ENCODE measurements around the gene CFAP61. TPM values are rescaled to one million over a fixed set of nuclear protein-coding genes. Genes with fewer than 3 reads are reported as not detected.

Gene CFAP61
- total RNA-seq, 4 donors from 2014 or later, result 0.19 to 1.4 (median 1.1) TPM

- no peak for DNase-seq (ENCODE audit: low spot score in 2 of 2)
- 76 to 88% methylated on average over 1 of the region's 1 CpG for WGBS, 2 donors
- intact Hi-C loops (cut with DNase I; ENCODE audit: low total_unique reads), result no loop called here
- TF ChIP-seq POLR2A (IDR thresholded peaks at IDR 0.05), result no peak
- TF ChIP-seq, protein P1, sequence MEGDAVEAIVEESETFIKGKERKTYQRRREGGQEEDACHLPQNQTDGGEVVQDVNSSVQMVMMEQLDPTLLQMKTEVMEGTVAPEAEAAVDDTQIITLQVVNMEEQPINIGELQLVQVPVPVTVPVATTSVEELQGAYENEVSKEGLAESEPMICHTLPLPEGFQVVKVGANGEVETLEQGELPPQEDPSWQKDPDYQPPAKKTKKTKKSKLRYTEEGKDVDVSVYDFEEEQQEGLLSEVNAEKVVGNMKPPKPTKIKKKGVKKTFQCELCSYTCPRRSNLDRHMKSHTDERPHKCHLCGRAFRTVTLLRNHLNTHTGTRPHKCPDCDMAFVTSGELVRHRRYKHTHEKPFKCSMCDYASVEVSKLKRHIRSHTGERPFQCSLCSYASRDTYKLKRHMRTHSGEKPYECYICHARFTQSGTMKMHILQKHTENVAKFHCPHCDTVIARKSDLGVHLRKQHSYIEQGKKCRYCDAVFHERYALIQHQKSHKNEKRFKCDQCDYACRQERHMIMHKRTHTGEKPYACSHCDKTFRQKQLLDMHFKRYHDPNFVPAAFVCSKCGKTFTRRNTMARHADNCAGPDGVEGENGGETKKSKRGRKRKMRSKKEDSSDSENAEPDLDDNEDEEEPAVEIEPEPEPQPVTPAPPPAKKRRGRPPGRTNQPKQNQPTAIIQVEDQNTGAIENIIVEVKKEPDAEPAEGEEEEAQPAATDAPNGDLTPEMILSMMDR (IDR thresholded peaks at IDR 0.05), result no peak
- no peak overlapping the region for H3K4me3 ChIP-seq (ENCODE audit: low read depth, poor library complexity, severe bottlenecking)
Observed at GRCh38 chr20:20065361-20065760, 13.0 kb downstream of the CFAP61 start.

GRCh38 chr20:20070871-20071726, 18.8 kb downstream of the CFAP61 start:
- intact Hi-C loops (cut with DNase I; ENCODE audit: low total_unique reads), result no loop called here
- H3K4me3 ChIP-seq (ENCODE audit: low read depth, poor library complexity, severe bottlenecking), result no peak overlapping the region
- DNase-seq (ENCODE audit: low spot score in 2 of 2), result no peak
- TF ChIP-seq, protein P1 (IDR thresholded peaks at IDR 0.05), result no peak
- no peak for TF ChIP-seq POLR2A (IDR thresholded peaks at IDR 0.05)
- 65 to 73% methylated on average over 10 of the region's 10 CpGs for WGBS, 2 donors

GRCh38 chr20:20073801-20074371, 21.6 kb downstream of the CFAP61 start:
- no peak overlapping the region for H3K4me3 ChIP-seq (ENCODE audit: low read depth, poor library complexity, severe bottlenecking)
- no peak for DNase-seq (ENCODE audit: low spot score in 2 of 2)
- intact Hi-C loops (cut with DNase I; ENCODE audit: low total_unique reads), result no loop called here
- WGBS, 2 donors, result 50 to 58% methylated on average over 15 of the region's 15 CpGs
- TF ChIP-seq, protein P1 (IDR thresholded peaks at IDR 0.05), result no peak
- TF ChIP-seq POLR2A (IDR thresholded peaks at IDR 0.05), result no peak

DNA sequence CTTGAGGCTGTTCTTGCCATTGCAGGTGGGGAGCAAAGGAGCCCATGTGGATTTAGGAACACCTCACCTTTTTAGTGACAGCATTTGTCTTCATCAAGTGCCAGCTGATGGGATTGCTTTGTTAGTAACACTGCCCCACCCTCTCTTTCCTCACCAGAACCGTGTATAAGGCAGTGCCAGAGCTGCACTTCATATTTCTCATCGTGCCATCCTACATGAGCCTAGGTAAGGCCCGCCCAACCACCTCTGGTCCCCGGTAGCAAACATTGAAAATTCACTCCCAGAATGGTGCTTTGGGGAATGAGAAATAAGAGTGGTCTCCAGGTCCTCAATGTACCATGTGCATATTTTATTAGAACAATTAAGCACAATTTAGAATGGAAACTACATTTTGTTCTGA, 22.7 kb downstream of the CFAP61 start:
- TF ChIP-seq, protein P1 (IDR thresholded peaks at IDR 0.05), result no peak
- TF ChIP-seq POLR2A (IDR thresholded peaks at IDR 0.05), result no peak
- DNase-seq (ENCODE audit: low spot score in 2 of 2), result no peak
- 72 to 77% methylated on average over 4 of the region's 4 CpGs for WGBS, 2 donors
- H3K4me3 ChIP-seq (ENCODE audit: low read depth, poor library complexity, severe bottlenecking), result no peak overlapping the region
- intact Hi-C loops (cut with DNase I; ENCODE audit: low total_unique reads), result no loop called here

DNA sequence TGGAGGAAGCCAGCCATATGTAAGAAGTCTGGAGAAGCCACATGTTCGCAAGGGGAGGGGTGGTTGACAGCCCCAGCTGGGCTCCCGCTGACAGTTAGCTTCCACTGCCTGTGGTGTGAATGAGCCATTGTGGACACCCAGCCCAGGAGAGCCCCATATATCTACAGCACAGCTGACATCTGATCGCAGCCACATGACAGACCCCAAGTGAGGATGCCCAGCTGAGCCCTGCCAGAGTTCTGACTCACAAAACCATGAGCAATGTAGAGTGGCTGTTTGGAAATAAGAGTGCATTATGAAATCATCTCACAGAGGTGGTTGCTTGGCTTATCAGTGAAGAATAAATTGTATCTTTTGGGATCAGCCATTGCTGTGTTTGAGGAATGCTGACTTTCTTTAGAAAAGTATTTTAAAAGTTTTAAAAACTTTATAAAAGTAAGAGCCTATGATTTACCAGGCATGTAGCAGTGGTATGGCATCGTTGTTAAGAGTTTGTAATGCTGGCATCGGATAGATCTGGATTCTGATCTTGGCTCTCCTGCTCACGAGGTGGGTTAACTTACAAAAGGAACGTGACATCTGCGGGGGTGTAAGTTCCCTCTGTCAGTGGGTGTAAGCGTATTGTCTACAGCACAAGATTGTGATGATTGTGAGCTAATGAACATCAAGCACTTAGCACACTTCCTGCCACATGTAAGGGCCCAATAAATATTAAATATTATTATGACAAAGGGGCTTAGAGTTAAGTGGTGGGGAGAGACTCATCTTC, 24.1 kb downstream of the CFAP61 start:
- intact Hi-C loops (cut with DNase I; ENCODE audit: low total_unique reads), result no loop called here
- WGBS, 2 donors, result 68 to 75% methylated on average over 9 of the region's 9 CpGs
- peak; percentile 63 to 88 for DNase-seq (ENCODE audit: low spot score in 2 of 2)
- no peak for TF ChIP-seq POLR2A (IDR thresholded peaks at IDR 0.05)
- TF ChIP-seq, protein P1 (IDR thresholded peaks at IDR 0.05), result no peak
- no peak overlapping the region for H3K4me3 ChIP-seq (ENCODE audit: low read depth, poor library complexity, severe bottlenecking)
